ENCODE measurements around the gene FGF18. TPM values are rescaled to one million over a fixed set of nuclear protein-coding genes. Genes with fewer than 3 reads are reported as not detected.
"Not testable (repeated sequence)": the region's sequence is repeated elsewhere in the genome, so short reads cannot be mapped to it uniquely, and the experiment has no call there.

The FGF18 gene
- under 1 TPM; 0.16 to 0.25 (median 0.23) TPM for total RNA-seq
- not detected for total RNA-seq (2013)

GRCh38 chr5:171418982-171419687 is at the start of gene FGF18:
Gene FGF18 (plus strand): TSS chr5:171419647. CDS start chr5:171420200, 553 bp downstream.
- Mint-ChIP-seq H3K4me1 (peaks cover 6 to 20% of the 10 kb centered on the region in 2 donors), H3K27me3 (ENCODE audit: low read depth in 2 of 2) (peaks cover 0 to 15% of the 10 kb centered on the region in 2 donors), H3K27ac (peak within 1 kb of the TSS in 1 of 2 donors; percentile 20), H3K4me3 (peak within 1 kb of the TSS; percentile 88), H3K36me3 (no peaks in the 10 kb centered on the region), H3K9me3 (no peaks in the 10 kb centered on the region)
- H3K27ac ChIP-seq (ENCODE audit: low read length): no peak within 1 kb of the TSS
- DNase-seq: peak; percentile 26 to 48
- H3K4me3 ChIP-seq (ENCODE audit: low read length): peak within 1 kb of the TSS; percentile 32
- TF ChIP-seq, protein P1, sequence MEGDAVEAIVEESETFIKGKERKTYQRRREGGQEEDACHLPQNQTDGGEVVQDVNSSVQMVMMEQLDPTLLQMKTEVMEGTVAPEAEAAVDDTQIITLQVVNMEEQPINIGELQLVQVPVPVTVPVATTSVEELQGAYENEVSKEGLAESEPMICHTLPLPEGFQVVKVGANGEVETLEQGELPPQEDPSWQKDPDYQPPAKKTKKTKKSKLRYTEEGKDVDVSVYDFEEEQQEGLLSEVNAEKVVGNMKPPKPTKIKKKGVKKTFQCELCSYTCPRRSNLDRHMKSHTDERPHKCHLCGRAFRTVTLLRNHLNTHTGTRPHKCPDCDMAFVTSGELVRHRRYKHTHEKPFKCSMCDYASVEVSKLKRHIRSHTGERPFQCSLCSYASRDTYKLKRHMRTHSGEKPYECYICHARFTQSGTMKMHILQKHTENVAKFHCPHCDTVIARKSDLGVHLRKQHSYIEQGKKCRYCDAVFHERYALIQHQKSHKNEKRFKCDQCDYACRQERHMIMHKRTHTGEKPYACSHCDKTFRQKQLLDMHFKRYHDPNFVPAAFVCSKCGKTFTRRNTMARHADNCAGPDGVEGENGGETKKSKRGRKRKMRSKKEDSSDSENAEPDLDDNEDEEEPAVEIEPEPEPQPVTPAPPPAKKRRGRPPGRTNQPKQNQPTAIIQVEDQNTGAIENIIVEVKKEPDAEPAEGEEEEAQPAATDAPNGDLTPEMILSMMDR (IDR thresholded peaks at IDR 0.05): peak; percentile 31
- H3K36me3 ChIP-seq (ENCODE audit: control insufficient read depth, insufficient read depth, low read length): no peaks in the 10 kb centered on the region
- WGBS (ENCODE audit: insufficient coverage): under 1% methylated on average over 74 of the region's 74 CpGs
- ATAC-seq: peak; percentile 25 to 56 (median 49)
- peaks cover 16% of the 10 kb centered on the region for H3K27me3 ChIP-seq (ENCODE audit: control insufficient read depth, insufficient read depth, low read length)
- H3K9me3 ChIP-seq (ENCODE audit: control insufficient read depth, insufficient read depth, low read length): no peaks in the 10 kb centered on the region
- intact Hi-C loops (cut with micrococcal nuclease): loop anchor here (2.0 kb wide), 1 partner anchor 488 kb away; no protein-coding TSS in a partner anchor
- peaks cover 22% of the 10 kb centered on the region for H3K4me1 ChIP-seq (ENCODE audit: control insufficient read depth, insufficient read depth, low read length)

DNA sequence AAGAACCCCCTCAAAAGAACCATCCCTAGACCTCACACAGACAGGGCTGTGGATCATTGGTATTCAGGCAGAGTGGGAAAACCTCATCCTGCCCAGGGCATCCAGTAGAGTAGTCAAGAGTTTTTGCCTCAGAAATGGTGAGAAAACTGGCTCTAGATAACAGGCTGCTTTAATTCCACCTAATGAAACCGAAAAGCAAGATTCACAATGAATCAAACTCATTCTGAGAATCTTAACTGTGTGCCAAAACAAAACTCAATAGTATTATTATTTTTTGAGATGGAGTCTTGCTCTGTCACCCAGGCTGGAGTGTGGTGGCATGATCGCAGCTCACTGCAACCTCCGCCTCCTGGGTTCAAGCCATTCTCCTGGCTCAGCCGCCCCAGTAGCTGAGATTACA is 49.5 kb upstream of the FGF18 start:
- H3K9me3 Mint-ChIP-seq: no peaks in the 10 kb centered on the region
- no peak overlapping the region for H3K27ac Mint-ChIP-seq
- no peaks in the 10 kb centered on the region for H3K36me3 ChIP-seq (ENCODE audit: control insufficient read depth, insufficient read depth, low read length)
- H3K4me3 Mint-ChIP-seq: no peak overlapping the region
- H3K4me1 ChIP-seq (ENCODE audit: control insufficient read depth, insufficient read depth, low read length): peaks cover 2% of the 10 kb centered on the region
- H3K4me3 ChIP-seq (ENCODE audit: low read length): no peak overlapping the region
- ATAC-seq: no peak
- H3K27me3 ChIP-seq (ENCODE audit: control insufficient read depth, insufficient read depth, low read length): no peaks in the 10 kb centered on the region
- H3K4me1 Mint-ChIP-seq: peaks cover 0 to 4% of the 10 kb centered on the region in 2 donors
- TF ChIP-seq, protein P1 (IDR thresholded peaks at IDR 0.05): no peak
- peaks cover 8 to 19% of the 10 kb centered on the region in 2 donors for H3K27me3 Mint-ChIP-seq (ENCODE audit: low read depth in 2 of 2)
- H3K9me3 ChIP-seq (ENCODE audit: control insufficient read depth, insufficient read depth, low read length): no peaks in the 10 kb centered on the region
- DNase-seq: no peak
- no peaks in the 10 kb centered on the region for H3K36me3 Mint-ChIP-seq
- WGBS (ENCODE audit: insufficient coverage): 94% methylated on average over 4 of the region's 4 CpGs
- intact Hi-C loops (cut with micrococcal nuclease): no loop called here
- no peak overlapping the region for H3K27ac ChIP-seq (ENCODE audit: low read length)

GRCh38 chr5:171370881-171371280 is 48.6 kb upstream of the FGF18 start:
- intact Hi-C loops (cut with micrococcal nuclease); ATAC-seq; H3K36me3 Mint-ChIP-seq; H3K27me3 ChIP-seq (ENCODE audit: control insufficient read depth, insufficient read depth, low read length); H3K27ac ChIP-seq (ENCODE audit: low read length); H3K4me1 Mint-ChIP-seq; H3K4me1 ChIP-seq (ENCODE audit: control insufficient read depth, insufficient read depth, low read length); DNase-seq; H3K27ac Mint-ChIP-seq; H3K4me3 ChIP-seq (ENCODE audit: low read length); H3K36me3 ChIP-seq (ENCODE audit: control insufficient read depth, insufficient read depth, low read length); H3K9me3 ChIP-seq (ENCODE audit: control insufficient read depth, insufficient read depth, low read length); H3K4me3 Mint-ChIP-seq; H3K9me3 Mint-ChIP-seq: not testable (repeated sequence)
- H3K27me3 Mint-ChIP-seq (ENCODE audit: low read depth in 2 of 2): peaks cover 0 to 19% of the 10 kb centered on the region in 2 donors
- 56% methylated on average over 10 of the region's 10 CpGs for WGBS (ENCODE audit: insufficient coverage)

- Histone ChIP-seq H3K36me3 (ENCODE audit: control insufficient read depth, insufficient read depth, low read length) (no peaks in the 10 kb centered on the region), H3K27ac (ENCODE audit: low read length) (no peak overlapping the region), H3K27me3 (ENCODE audit: control insufficient read depth, insufficient read depth, low read length) (no peaks in the 10 kb centered on the region), H3K9me3 (ENCODE audit: control insufficient read depth, insufficient read depth, low read length) (no peaks in the 10 kb centered on the region), H3K4me1 (ENCODE audit: control insufficient read depth, insufficient read depth, low read length) (peaks cover 2% of the 10 kb centered on the region), H3K4me3 (ENCODE audit: low read length) (no peak overlapping the region)
- TF ChIP-seq, protein P1 (IDR thresholded peaks at IDR 0.05): no peak
- no peaks in the 10 kb centered on the region for H3K36me3 Mint-ChIP-seq
- no peak overlapping the region for H3K4me3 Mint-ChIP-seq
- intact Hi-C loops (cut with micrococcal nuclease): no loop called here
- H3K27ac Mint-ChIP-seq: no peak overlapping the region
- 84% methylated on average over 13 of the region's 13 CpGs for WGBS (ENCODE audit: insufficient coverage)
- H3K4me1 Mint-ChIP-seq: peaks cover 0 to 4% of the 10 kb centered on the region in 2 donors
- ATAC-seq (no peak), DNase-seq (no peak)
- H3K27me3 Mint-ChIP-seq (ENCODE audit: low read depth in 2 of 2): peaks cover 0 to 20% of the 10 kb centered on the region in 2 donors
- no peaks in the 10 kb centered on the region for H3K9me3 Mint-ChIP-seq
Measured at GRCh38 chr5:171371326-171371725, 48.1 kb upstream of the FGF18 start.

Measured in natural killer cell (primary cell).